ENCODE measurements around the gene RMDN2. TPM values are rescaled to one million over a fixed set of nuclear protein-coding genes. Genes with fewer than 3 reads are reported as not detected.
A peak's percentile ranks its signal among the peaks of the same experiment; 100 is the strongest.

Gene RMDN2
- total and polyA plus RNA-seq, 12 donors = 28.5 to 126 (median 55.9) TPM

- Histone ChIP-seq H3K36me3 (replicated peaks in 1 of 2) (no peaks in the 10 kb centered on the region), H3K9me3 (replicated peaks in 1 of 3) (no peaks in the 10 kb centered on the region), H3K27me3 (no peaks in the 10 kb centered on the region), H3K4me1 (replicated peaks in 1 of 2) (peaks cover 26 to 48% of the 10 kb centered on the region in 2 donors), H3K27ac (peak overlapping the region; percentile 55 to 84 (median 77)), H3K4me3 (peak overlapping the region in 1 of 4 donors; percentile 40)
- peak in 1 of 2 donors; percentile 74 for TF ChIP-seq POLR2A (IDR thresholded peaks at IDR 0.05)
- TF ChIP-seq CTCF (IDR thresholded peaks at IDR 0.05) = no peak
- intact Hi-C loops (cut with DNase I) = no loop called here
- 27 to 54% (median 48%) methylated on average over 2 of the region's 2 CpGs for WGBS, 4 donors
- peak; percentile 72 to 92 (median 89) for DNase-seq
These were observed 5.5 kb upstream of the RMDN2 start for GRCh38 chr2:37919631-37920032.

DNA sequence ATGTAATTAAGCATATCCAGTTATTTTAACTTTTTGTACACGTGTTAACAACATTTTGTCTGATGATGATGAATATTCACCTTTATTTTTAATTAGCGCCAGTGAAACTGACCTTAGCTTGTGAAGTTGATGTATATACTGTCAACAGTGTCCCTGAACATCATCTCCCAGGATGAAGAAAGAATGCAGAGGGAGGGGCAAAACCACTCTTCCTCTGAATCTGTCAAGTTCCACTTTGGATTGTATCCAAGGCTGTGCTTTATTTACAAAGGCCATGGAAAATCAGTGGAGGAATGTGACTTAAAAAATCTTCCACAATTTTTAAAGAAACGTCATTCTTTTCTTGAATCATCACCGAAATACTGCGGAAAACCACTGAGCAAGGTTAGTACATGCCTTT, 4.5 kb upstream of the RMDN2 start:
- WGBS, 4 donors = 29 to 38% (median 33%) methylated on average over 5 of the region's 5 CpGs
- peaks cover 27 to 49% of the 10 kb centered on the region in 2 donors for H3K4me1 ChIP-seq (replicated peaks in 1 of 2)
- DNase-seq = peak in 3 of 7 donors; percentile 53 to 62 (median 57)
- peak overlapping the region in 2 of 4 donors; percentile 17 to 40 for H3K4me3 ChIP-seq
- peak overlapping the region; percentile 55 to 84 (median 77) for H3K27ac ChIP-seq
- TF ChIP-seq POLR2A (IDR thresholded peaks at IDR 0.05) = no peak
- no peak for TF ChIP-seq CTCF (IDR thresholded peaks at IDR 0.05)
- no peaks in the 10 kb centered on the region for H3K9me3 ChIP-seq (replicated peaks in 1 of 3)
- no peaks in the 10 kb centered on the region for H3K36me3 ChIP-seq (replicated peaks in 1 of 2)
- no peaks in the 10 kb centered on the region for H3K27me3 ChIP-seq
- intact Hi-C loops (cut with DNase I) = no loop called here

- WGBS, 4 donors = 31 to 51% (median 39%) methylated on average over 5 of the region's 5 CpGs
- Histone ChIP-seq H3K9me3 (replicated peaks in 1 of 3) (no peaks in the 10 kb centered on the region), H3K27me3 (no peaks in the 10 kb centered on the region), H3K4me3 (peak overlapping the region in 2 of 4 donors; percentile 17 to 40), H3K36me3 (replicated peaks in 1 of 2) (no peaks in the 10 kb centered on the region), H3K27ac (peak overlapping the region in 4 of 5 donors; percentile 55 to 84 (median 79)), H3K4me1 (replicated peaks in 1 of 2) (peaks cover 23 to 48% of the 10 kb centered on the region in 2 donors)
- TF ChIP-seq POLR2A (IDR thresholded peaks at IDR 0.05) = no peak
- no peak for TF ChIP-seq CTCF (IDR thresholded peaks at IDR 0.05)
- no peak for DNase-seq
- intact Hi-C loops (cut with DNase I) = no loop called here
These were observed 3.3 kb upstream of the RMDN2 start for GRCh38 chr2:37921781-37922180.

DNA sequence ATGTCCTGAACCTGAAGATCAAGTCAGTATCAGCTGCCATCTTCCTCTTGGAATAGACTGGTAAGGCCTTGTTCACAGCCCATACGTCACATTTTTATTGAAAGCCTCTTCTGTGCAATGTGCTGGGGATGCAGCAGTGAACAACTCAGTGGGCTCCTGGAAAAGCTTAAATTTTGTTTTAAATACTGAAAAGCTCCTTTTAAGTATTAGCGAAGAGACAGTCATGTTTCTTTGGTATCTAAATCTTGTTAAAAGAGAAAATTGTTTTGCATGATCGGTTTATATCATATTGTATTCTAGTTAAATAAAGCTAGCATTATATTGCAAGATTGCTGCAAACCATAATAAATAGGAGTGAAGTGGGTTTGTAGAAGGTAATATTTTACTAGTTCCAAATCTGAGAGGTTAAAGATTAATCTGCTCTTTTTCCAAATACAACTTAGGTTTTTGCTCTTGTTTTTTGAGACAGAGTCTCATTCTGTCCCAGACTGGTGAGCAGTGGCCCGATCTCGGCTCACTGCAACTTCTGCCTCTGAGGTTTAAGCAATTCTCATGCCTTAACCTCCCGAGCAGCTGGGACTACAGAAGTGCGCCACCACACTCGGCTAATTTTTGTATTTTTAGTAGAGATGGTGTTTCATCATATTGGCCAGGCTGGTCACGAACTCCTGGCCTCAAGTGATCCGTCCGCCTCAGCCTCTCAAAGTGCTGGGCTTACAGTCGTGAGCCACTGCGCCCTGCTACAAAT, 1.6 kb upstream of the RMDN2 start:
- Histone ChIP-seq H3K4me1 (replicated peaks in 1 of 2) (peaks cover 29 to 60% of the 10 kb centered on the region in 2 donors), H3K4me3 (no peak overlapping the region), H3K27me3 (no peaks in the 10 kb centered on the region), H3K27ac (peak overlapping the region in 2 of 5 donors; percentile 33 to 65), H3K9me3 (replicated peaks in 1 of 3) (no peaks in the 10 kb centered on the region), H3K36me3 (replicated peaks in 1 of 2) (no peaks in the 10 kb centered on the region)
- no peak for TF ChIP-seq CTCF (IDR thresholded peaks at IDR 0.05)
- TF ChIP-seq POLR2A (IDR thresholded peaks at IDR 0.05) = no peak
- 75 to 88% (median 86%) methylated on average over 13 of the region's 13 CpGs for WGBS, 4 donors
- intact Hi-C loops (cut with DNase I) = no loop called here
- DNase-seq = no peak
